HL-60 (cell line): Measurements from ENCODE around the gene NFAM1.

ENCODE experiments used
- DNase-seq, 2 experiments: peaks; one replicate each; pipeline ENCODE4 v3.0.0-alpha.2; 2010 to 2020; ENCODE audit warnings: low read depth in 1 of 2, low spot score in 1 of 2
- H3K27ac ChIP-seq: fragments of 250-450 bp; sonication (Bioruptor Pico); replicated peaks from 2 replicates; pipeline ENCODE4 v1.5.1; 2020; ENCODE audit warnings: mild to moderate bottlenecking, moderate library complexity
- H3K27me3 ChIP-seq: fragments of 250-450 bp; sonication (Bioruptor Pico); 2 replicates; pipeline ENCODE4 v1.5.1; 2021; ENCODE audit warnings: mild to moderate bottlenecking, moderate library complexity; ENCODE audit not compliant: insufficient read depth, poor library complexity, severe bottlenecking
- H3K4me3 ChIP-seq: replicated peaks from 2 replicates; pipeline ENCODE4 v1.5.1; 2011; ENCODE audit warnings: mild to moderate bottlenecking, control low read depth, low read length; ENCODE audit not compliant: insufficient read depth
- GABPA ChIP-seq: IDR thresholded peaks from 2 replicates; pipeline ENCODE4 v1.6.1; 2012; ENCODE audit warnings: low read depth
- POLR2AphosphoS5 ChIP-seq: IDR thresholded peaks from 2 replicates; pipeline ENCODE4 v1.6.1; 2012; ENCODE audit warnings: low read depth
- SPI1 ChIP-seq: IDR thresholded peaks from 2 replicates; pipeline ENCODE4 v1.6.1; 2012; ENCODE audit warnings: low read depth, mild to moderate bottlenecking, borderline replicate concordance
- TF ChIP-seq, protein P1 (sequence below): IDR thresholded peaks from one replicate; pipeline ENCODE4 v1.5.1; 2011; ENCODE audit warnings: low read length, control low read depth, inconsistent platforms; ENCODE audit not compliant: insufficient read depth
- TF ChIP-seq, protein P2 (sequence below): IDR thresholded peaks from 2 replicates; pipeline ENCODE4 v1.6.1; 2012; ENCODE audit warnings: low read depth; ENCODE audit not compliant: insufficient replicate concordance

Gene NFAM1

DNA sequence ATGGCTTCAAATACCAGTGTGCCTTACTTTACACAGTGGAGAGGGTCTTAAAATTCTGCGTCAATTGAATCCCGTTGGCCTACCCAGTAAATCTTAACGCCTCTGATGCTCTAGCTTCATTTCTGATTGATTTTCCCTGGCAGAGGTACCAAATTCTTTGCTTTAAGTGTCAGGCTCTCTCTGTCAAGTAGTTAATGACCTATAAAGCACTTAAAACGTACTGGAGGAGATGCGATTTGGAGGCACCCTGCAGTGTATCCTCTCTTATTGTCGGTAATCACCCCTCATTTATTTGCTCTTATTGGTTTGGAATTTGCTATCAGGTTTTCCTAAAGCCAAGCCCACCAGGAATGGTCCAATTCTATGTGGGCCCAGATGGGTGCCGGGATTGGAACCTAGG, 59.2 kb downstream of the NFAM1 start:
- DNase-seq, result no peak
- no peak overlapping the region for H3K27ac ChIP-seq
- TF ChIP-seq POLR2AphosphoS5 (no peak), SPI1 (no peak), GABPA (no peak)
- TF ChIP-seq, protein P1, sequence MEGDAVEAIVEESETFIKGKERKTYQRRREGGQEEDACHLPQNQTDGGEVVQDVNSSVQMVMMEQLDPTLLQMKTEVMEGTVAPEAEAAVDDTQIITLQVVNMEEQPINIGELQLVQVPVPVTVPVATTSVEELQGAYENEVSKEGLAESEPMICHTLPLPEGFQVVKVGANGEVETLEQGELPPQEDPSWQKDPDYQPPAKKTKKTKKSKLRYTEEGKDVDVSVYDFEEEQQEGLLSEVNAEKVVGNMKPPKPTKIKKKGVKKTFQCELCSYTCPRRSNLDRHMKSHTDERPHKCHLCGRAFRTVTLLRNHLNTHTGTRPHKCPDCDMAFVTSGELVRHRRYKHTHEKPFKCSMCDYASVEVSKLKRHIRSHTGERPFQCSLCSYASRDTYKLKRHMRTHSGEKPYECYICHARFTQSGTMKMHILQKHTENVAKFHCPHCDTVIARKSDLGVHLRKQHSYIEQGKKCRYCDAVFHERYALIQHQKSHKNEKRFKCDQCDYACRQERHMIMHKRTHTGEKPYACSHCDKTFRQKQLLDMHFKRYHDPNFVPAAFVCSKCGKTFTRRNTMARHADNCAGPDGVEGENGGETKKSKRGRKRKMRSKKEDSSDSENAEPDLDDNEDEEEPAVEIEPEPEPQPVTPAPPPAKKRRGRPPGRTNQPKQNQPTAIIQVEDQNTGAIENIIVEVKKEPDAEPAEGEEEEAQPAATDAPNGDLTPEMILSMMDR, result no peak
- TF ChIP-seq, protein P2, sequence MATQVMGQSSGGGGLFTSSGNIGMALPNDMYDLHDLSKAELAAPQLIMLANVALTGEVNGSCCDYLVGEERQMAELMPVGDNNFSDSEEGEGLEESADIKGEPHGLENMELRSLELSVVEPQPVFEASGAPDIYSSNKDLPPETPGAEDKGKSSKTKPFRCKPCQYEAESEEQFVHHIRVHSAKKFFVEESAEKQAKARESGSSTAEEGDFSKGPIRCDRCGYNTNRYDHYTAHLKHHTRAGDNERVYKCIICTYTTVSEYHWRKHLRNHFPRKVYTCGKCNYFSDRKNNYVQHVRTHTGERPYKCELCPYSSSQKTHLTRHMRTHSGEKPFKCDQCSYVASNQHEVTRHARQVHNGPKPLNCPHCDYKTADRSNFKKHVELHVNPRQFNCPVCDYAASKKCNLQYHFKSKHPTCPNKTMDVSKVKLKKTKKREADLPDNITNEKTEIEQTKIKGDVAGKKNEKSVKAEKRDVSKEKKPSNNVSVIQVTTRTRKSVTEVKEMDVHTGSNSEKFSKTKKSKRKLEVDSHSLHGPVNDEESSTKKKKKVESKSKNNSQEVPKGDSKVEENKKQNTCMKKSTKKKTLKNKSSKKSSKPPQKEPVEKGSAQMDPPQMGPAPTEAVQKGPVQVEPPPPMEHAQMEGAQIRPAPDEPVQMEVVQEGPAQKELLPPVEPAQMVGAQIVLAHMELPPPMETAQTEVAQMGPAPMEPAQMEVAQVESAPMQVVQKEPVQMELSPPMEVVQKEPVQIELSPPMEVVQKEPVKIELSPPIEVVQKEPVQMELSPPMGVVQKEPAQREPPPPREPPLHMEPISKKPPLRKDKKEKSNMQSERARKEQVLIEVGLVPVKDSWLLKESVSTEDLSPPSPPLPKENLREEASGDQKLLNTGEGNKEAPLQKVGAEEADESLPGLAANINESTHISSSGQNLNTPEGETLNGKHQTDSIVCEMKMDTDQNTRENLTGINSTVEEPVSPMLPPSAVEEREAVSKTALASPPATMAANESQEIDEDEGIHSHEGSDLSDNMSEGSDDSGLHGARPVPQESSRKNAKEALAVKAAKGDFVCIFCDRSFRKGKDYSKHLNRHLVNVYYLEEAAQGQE, result no peak
- peaks cover 19% of the 10 kb centered on the region for H3K27me3 ChIP-seq
- no peak overlapping the region for H3K4me3 ChIP-seq

DNA sequence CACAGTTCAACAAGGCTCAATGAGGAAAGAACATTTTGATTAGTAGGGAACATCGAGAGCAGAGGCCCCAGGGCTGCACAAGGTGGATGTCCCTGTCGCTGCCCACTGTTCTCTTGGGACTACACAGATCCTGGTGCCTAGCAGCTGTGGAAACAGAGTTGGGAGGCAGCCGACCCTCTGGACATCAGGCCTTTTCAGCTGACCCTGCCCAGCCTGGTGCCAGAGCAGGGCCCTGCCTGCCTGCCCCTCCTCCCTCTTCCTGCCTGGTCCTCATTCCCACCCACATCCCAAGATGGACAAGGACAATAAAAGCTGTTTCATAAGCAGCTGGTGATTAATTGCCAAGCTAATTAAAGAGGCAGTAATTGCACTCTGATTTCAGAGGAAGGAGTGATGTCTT, 60.7 kb downstream of the NFAM1 start:
- no peak for DNase-seq
- H3K27me3 ChIP-seq, result peaks cover 31% of the 10 kb centered on the region
- TF ChIP-seq, protein P2, result no peak
- TF ChIP-seq GABPA, result no peak
- TF ChIP-seq, protein P1, result no peak
- no peak for TF ChIP-seq POLR2AphosphoS5
- TF ChIP-seq SPI1, result no peak
- H3K4me3 ChIP-seq, result no peak overlapping the region
- no peak overlapping the region for H3K27ac ChIP-seq

DNA sequence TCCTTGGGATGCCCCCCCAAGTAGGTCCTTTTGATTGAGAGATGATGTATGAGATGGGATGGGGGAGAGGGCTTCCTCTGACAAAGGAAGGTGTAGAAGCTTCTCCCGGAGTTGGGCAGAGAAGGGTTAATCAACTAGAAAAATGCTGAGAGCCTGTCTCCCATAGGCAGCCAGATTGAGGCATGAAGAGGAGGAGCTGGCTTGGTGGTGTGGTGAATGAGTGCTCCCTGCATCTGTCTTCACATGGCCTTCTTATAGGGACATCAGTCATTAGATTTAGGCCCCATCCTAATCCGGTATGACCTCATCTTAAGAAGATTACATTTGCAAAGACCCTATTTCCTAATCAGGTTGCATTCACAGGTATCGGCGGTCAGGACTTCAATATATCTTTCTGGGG, 61.1 kb downstream of the NFAM1 start:
- no peak for TF ChIP-seq GABPA
- TF ChIP-seq POLR2AphosphoS5, result no peak
- TF ChIP-seq, protein P1, result no peak
- TF ChIP-seq, protein P2, result no peak
- no peak for TF ChIP-seq SPI1

More for the DNA sequence above, 61.1 kb downstream of the NFAM1 start:
- no peak for DNase-seq
- no peak overlapping the region for H3K4me3 ChIP-seq
- H3K27ac ChIP-seq, result no peak overlapping the region
- peaks cover 32% of the 10 kb centered on the region for H3K27me3 ChIP-seq
